Calu3 (cell line): Measurements from ENCODE around the gene SLC39A8. TPM values are rescaled to one million over a fixed set of nuclear protein-coding genes. Genes with fewer than 3 reads are reported as not detected.

Experiments used
- BruUV-seq: library from RNA; stranded (reverse); fragments of 400-500 nt; replicated peaks from 2 replicates; lab custom pipeline; 2021; lab: Mats Ljungman, UMichigan
- CTCF ChIA-PET: fragments of 300-600 bp; sonication (Branson Sonifier 250); formaldehyde crosslinking; loops from one replicate; lab custom pipeline; 2022; ENCODE audit warnings: antibody characterized with exemption; lab: Charles Lee
- DNase-seq: peaks from one replicate; pipeline ENCODE4 v3.0.0; 2022
- H3K27ac Mint-ChIP-seq: one replicate; pipeline ENCODE4 v1.8.0; 2022; ENCODE audit warnings: mixed read lengths; ENCODE audit not compliant: unreplicated experiment
- H3K27me3 Mint-ChIP-seq: one replicate; pipeline ENCODE4 v1.8.0; 2022; ENCODE audit warnings: mixed read lengths; ENCODE audit not compliant: unreplicated experiment
- H3K36me3 Mint-ChIP-seq: one replicate; pipeline ENCODE4 v1.8.0; 2022; ENCODE audit warnings: mild to moderate bottlenecking, moderate library complexity, mixed read lengths; ENCODE audit not compliant: insufficient read depth, unreplicated experiment
- H3K4me1 Mint-ChIP-seq: one replicate; pipeline ENCODE4 v1.8.0; 2022; ENCODE audit warnings: mild to moderate bottlenecking, low read depth, mixed read lengths; ENCODE audit not compliant: unreplicated experiment
- H3K4me3 Mint-ChIP-seq: one replicate; pipeline ENCODE4 v1.8.0; 2022; ENCODE audit warnings: mild to moderate bottlenecking, low read depth, moderate library complexity, mixed read lengths; ENCODE audit not compliant: unreplicated experiment
- H3K9me3 Mint-ChIP-seq: one replicate; pipeline ENCODE4 v1.8.0; 2022; ENCODE audit warnings: low read depth, mixed read lengths; ENCODE audit not compliant: unreplicated experiment
- CTCF ChIP-seq: fragments of 200-600 bp; IDR thresholded peaks from one replicate; pipeline ENCODE4 v1.8.0; 2022; ENCODE audit warnings: antibody characterized with exemption; ENCODE audit not compliant: unreplicated experiment
- intact Hi-C: fragments of 100-400 bp; cut with micrococcal nuclease; formaldehyde crosslinking; loops from one replicate; pipeline ENCODE4 v1.10.0; 2022; ENCODE audit not compliant: unreplicated experiment
- total RNA-seq: library from RNA; stranded (reverse); gene quantifications from 2 replicates; pipeline ENCODE4 v1.2.3, GENCODE V29; 2022

SLC39A8 gene
- total RNA-seq, 1 experiment from 2014 or later = 30.8 TPM

DNA sequence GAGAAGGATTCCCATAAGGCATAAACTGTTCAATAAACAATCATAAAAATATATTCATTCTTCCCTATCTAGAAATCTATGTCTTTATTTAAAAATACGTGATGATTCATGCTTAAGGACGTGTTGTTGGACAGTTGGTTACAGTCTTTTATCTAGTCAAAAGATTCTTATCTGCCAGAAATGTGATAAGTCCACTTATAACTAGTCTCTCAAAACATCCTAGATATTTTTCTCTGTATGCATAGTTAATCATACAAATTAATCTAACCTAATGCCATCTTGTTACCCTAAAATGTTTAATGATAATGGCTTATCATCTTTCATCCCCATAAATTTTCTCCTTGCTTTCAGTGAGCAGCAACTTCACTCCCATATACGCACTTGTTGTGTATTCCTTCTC is 89.0 kb downstream of the SLC39A8 start:
- Mint-ChIP-seq H3K4me3 (no peak overlapping the region), H3K4me1 (peaks cover 7% of the 10 kb centered on the region), H3K27me3 (no peaks in the 10 kb centered on the region), H3K9me3 (no peaks in the 10 kb centered on the region), H3K27ac (no peak overlapping the region), H3K36me3 (no peaks in the 10 kb centered on the region)
- TF ChIP-seq CTCF = no peak
- BruUV-seq = no TSS peak
- intact Hi-C loops = loop anchor here (10.0 kb wide), 1 partner anchor 272 kb away; no protein-coding TSS in a partner anchor
- no peak for DNase-seq
- CTCF ChIA-PET = no interaction called here

DNA sequence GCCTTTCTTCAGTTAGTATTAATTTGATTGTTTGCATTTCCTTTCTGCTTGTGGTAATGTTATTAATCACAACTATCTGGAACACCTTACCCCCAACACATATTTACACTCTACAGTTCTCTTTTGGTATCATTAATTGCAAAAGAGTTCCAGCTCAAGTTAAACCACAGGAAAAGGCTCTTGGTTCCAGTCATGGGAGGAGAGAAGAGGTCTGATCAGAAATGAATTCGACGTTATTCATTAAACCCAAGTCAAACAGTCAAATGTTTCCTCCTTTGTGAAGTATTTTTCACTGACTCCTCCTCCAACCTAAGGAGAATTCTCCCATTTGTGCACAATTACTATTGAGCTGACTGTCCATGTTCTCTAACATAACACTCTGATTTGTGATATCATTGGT is 91.4 kb downstream of the SLC39A8 start:
- CTCF ChIA-PET = no interaction called here
- no peak overlapping the region for H3K27ac Mint-ChIP-seq
- no peak for TF ChIP-seq CTCF

GRCh38 chr4:102252171-102252570 is 93.1 kb downstream of the SLC39A8 start:
- no peaks in the 10 kb centered on the region for H3K36me3 Mint-ChIP-seq
- H3K4me3 Mint-ChIP-seq = no peak overlapping the region
- no peak overlapping the region for H3K27ac Mint-ChIP-seq
- TF ChIP-seq CTCF = no peak
- BruUV-seq = no TSS peak
- DNase-seq = no peak
- intact Hi-C loops = loop anchor here (10.0 kb wide), 1 partner anchor 267 kb away; no protein-coding TSS in a partner anchor
- CTCF ChIA-PET = no interaction called here
- no peaks in the 10 kb centered on the region for H3K27me3 Mint-ChIP-seq
- H3K9me3 Mint-ChIP-seq = no peaks in the 10 kb centered on the region
- peaks cover 7% of the 10 kb centered on the region for H3K4me1 Mint-ChIP-seq

More for the DNA sequence above, 91.4 kb downstream of the SLC39A8 start:
- intact Hi-C loops = loop anchor here (10.0 kb wide), 1 partner anchor 269 kb away; no protein-coding TSS in a partner anchor
- H3K4me1 Mint-ChIP-seq = peaks cover 7% of the 10 kb centered on the region
- H3K36me3 Mint-ChIP-seq = no peaks in the 10 kb centered on the region
- H3K27me3 Mint-ChIP-seq = no peaks in the 10 kb centered on the region
- no peak for DNase-seq
- BruUV-seq = no TSS peak
- no peak overlapping the region for H3K4me3 Mint-ChIP-seq
- H3K9me3 Mint-ChIP-seq = no peaks in the 10 kb centered on the region

GRCh38 chr4:102250341-102250740 is 94.9 kb downstream of the SLC39A8 start:
- CTCF ChIA-PET = no interaction called here
- DNase-seq = no peak
- no peaks in the 10 kb centered on the region for H3K9me3 Mint-ChIP-seq
- TF ChIP-seq CTCF = no peak
- H3K4me3 Mint-ChIP-seq = no peak overlapping the region
- peaks cover 7% of the 10 kb centered on the region for H3K4me1 Mint-ChIP-seq
- BruUV-seq = no TSS peak
- H3K27ac Mint-ChIP-seq = no peak overlapping the region
- H3K27me3 Mint-ChIP-seq = no peaks in the 10 kb centered on the region
- intact Hi-C loops = loop anchor here (10.0 kb wide), 1 partner anchor 266 kb away; no protein-coding TSS in a partner anchor
- H3K36me3 Mint-ChIP-seq = no peaks in the 10 kb centered on the region
